ENCODE data around the gene DLGAP3. TPM values are rescaled to one million over a fixed set of nuclear protein-coding genes. Genes with fewer than 3 reads are reported as not detected.
A peak's percentile ranks its signal among the peaks of the same experiment; 100 is the strongest.

DLGAP3 gene
- total RNA-seq, 1 donor from 2014 or later: 0.21 TPM

DNA sequence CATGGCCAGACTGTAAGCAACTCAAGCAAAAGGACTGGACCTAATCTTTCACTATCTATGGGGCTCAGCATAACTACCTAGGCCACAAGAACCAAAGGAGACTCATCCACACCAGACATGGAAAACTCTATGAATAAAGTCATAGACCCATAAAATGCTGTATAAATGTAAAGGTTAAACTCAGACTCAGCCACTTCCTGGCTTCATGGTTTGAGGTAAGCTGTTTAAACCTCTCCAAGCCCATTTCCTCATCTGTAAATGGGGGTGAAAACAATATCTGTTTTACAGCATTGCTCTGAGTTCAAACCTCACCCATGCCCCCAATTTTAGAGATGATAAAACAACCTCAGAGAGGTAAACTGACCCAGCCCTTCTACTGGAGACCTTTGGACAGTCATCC, 65.9 kb downstream of the DLGAP3 start:
- H3K27me3 Mint-ChIP-seq (ENCODE audit: unreplicated experiment): peaks cover 14% of the 10 kb centered on the region
- no peak overlapping the region for H3K27ac Mint-ChIP-seq (ENCODE audit: unreplicated experiment)
- TF ChIP-seq, protein P1, sequence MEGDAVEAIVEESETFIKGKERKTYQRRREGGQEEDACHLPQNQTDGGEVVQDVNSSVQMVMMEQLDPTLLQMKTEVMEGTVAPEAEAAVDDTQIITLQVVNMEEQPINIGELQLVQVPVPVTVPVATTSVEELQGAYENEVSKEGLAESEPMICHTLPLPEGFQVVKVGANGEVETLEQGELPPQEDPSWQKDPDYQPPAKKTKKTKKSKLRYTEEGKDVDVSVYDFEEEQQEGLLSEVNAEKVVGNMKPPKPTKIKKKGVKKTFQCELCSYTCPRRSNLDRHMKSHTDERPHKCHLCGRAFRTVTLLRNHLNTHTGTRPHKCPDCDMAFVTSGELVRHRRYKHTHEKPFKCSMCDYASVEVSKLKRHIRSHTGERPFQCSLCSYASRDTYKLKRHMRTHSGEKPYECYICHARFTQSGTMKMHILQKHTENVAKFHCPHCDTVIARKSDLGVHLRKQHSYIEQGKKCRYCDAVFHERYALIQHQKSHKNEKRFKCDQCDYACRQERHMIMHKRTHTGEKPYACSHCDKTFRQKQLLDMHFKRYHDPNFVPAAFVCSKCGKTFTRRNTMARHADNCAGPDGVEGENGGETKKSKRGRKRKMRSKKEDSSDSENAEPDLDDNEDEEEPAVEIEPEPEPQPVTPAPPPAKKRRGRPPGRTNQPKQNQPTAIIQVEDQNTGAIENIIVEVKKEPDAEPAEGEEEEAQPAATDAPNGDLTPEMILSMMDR (IDR thresholded peaks at IDR 0.05): no peak
- no peaks in the 10 kb centered on the region for H3K36me3 Mint-ChIP-seq (ENCODE audit: unreplicated experiment)
- H3K9me3 Mint-ChIP-seq (ENCODE audit: unreplicated experiment): no peaks in the 10 kb centered on the region
- no peak for DNase-seq (ENCODE audit: extremely low spot score, unreplicated experiment)
- H3K4me1 Mint-ChIP-seq (ENCODE audit: unreplicated experiment): peaks cover 15% of the 10 kb centered on the region
- no peak overlapping the region for H3K4me3 Mint-ChIP-seq (ENCODE audit: unreplicated experiment)

DNA sequence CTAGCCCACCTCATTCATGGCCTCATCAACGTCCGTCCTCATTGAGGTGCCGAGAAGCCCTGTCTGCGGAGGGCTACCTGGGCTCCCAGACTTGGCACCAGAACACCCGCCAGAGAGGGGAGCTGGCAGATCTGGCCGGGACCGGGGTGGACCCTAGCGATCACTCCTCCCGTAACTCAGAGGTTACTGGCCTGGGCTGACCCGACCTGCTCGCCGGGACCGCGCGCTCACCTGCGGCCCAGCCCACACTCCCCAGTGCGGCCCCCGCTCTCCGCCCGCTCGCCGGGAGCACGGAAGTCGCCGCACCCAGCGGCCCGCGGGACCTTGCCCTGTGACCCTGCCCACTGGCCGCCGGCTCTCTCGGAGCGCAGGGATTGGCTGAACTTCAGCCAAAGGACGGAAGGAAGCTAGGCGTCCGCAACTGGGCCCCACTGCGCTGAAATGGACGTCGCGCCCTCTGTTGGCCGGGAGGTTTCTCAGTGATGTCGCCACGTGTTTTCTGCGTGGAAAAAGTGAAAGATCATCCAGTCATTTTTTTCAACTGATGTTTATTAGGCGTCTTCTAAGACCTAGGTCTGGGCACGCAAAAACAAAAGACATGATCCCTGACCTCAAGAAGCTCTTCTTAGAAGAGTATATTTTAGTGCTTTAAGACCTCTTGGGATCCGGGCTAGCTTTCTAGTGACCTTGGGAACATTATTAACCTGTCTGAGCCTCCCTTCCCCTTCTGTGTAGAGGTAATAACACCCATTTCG, 69.8 kb downstream of the DLGAP3 start, which contains the start of gene SMIM12:
SMIM12 (minus strand) TSS at position 304 of the 755 bp plus-strand sequence. CDS start 3,772 bp downstream, outside the sequence.
- Mint-ChIP-seq H3K27me3 (ENCODE audit: unreplicated experiment) (peaks cover 10% of the 10 kb centered on the region), H3K36me3 (ENCODE audit: unreplicated experiment) (no peaks in the 10 kb centered on the region), H3K9me3 (ENCODE audit: unreplicated experiment) (no peaks in the 10 kb centered on the region), H3K4me1 (ENCODE audit: unreplicated experiment) (peaks cover 31% of the 10 kb centered on the region), H3K27ac (ENCODE audit: unreplicated experiment) (peak within 1 kb of the TSS; percentile 92), H3K4me3 (ENCODE audit: unreplicated experiment) (peak within 1 kb of the TSS; percentile 98)
- DNase-seq (ENCODE audit: extremely low spot score, unreplicated experiment): peak; percentile 96
- TF ChIP-seq, protein P1 (IDR thresholded peaks at IDR 0.05): peak; percentile 92

DNA sequence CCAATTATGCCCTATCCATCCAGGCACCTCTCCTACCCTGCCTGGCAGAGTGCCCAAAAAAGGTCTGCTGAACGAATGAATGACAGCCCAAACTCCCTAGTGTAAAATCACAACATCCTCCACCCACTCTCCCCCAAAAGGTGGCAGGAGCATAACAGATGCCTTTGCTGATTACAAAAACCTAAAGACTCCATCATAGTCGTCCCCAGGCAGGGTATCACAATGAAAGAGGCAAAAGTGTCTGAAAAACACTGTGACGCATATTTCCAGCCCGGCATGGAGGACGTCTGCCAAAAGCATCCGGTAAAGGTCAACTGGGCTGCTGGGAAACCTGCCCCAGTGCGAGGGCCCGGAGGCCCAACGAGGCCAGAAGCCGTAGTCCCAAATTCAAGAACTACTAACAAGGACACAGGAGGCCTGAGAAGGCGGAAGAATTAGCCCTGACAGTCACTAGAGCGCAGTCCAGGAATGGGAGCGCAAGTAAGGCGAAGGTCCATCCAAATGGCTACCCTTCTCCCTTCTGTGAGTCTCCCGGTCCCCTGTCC, 70.5 kb downstream of the DLGAP3 start:
- Mint-ChIP-seq H3K4me3 (ENCODE audit: unreplicated experiment) (peak overlapping the region; percentile 98), H3K9me3 (ENCODE audit: unreplicated experiment) (no peaks in the 10 kb centered on the region), H3K27ac (ENCODE audit: unreplicated experiment) (peak overlapping the region; percentile 92), H3K36me3 (ENCODE audit: unreplicated experiment) (peaks cover 4% of the 10 kb centered on the region), H3K4me1 (ENCODE audit: unreplicated experiment) (peaks cover 31% of the 10 kb centered on the region), H3K27me3 (ENCODE audit: unreplicated experiment) (peaks cover 7% of the 10 kb centered on the region)
- no peak for DNase-seq (ENCODE audit: extremely low spot score, unreplicated experiment)
- TF ChIP-seq, protein P1 (IDR thresholded peaks at IDR 0.05): no peak

DNA sequence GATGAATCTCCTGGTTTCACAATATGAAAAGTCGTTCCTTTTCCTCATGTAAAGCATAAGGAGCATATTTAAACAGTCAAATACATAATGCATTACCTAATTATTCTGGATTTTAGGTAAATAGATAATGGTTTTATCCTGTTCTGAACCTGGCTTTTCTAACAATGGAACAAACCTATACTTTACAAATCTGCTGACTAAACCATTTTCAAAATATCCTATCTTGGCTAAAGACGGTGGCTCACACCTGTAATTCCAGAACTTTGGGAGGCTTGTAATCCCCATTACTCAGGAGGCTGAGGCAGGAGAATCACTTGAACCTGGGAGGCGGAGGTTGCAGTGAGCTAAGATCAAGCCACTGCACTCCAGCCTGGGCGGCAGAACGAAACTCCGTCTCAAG, 72.8 kb downstream of the DLGAP3 start:
- Mint-ChIP-seq H3K9me3 (ENCODE audit: unreplicated experiment) (no peaks in the 10 kb centered on the region), H3K4me3 (ENCODE audit: unreplicated experiment) (no peak overlapping the region), H3K27me3 (ENCODE audit: unreplicated experiment) (no peaks in the 10 kb centered on the region), H3K36me3 (ENCODE audit: unreplicated experiment) (peaks cover 5% of the 10 kb centered on the region), H3K27ac (ENCODE audit: unreplicated experiment) (no peak overlapping the region), H3K4me1 (ENCODE audit: unreplicated experiment) (peaks cover 42% of the 10 kb centered on the region)
- TF ChIP-seq, protein P1 (IDR thresholded peaks at IDR 0.05): no peak
- no peak for DNase-seq (ENCODE audit: extremely low spot score, unreplicated experiment)

DNA sequence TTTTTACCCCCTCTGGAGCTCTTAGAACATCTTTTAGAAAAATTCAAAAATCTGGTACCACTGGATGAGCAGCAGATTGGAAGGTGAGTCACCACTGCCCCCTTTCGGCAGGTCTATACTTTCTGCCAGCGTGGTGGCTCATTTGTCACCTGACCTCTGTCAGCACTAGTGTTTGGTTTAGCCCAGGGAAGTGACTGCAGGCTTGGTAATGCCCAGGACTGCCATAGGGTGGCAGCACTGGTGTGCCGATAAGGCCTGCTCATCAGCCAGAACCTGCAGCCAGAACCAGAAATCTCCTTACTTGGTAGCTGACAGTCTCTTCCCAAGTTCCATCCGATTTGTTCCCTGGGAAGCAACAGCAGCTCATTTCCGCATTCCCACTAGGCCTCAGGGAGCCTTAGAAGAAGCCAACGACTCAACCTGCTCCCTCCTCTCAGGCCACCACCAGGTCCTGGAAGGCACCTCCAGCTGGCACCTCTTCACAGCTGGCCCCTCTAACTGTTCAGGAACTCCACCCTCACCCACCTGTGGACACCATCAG, 76.7 kb downstream of the DLGAP3 start:
- H3K4me1 Mint-ChIP-seq (ENCODE audit: unreplicated experiment): peaks cover 27% of the 10 kb centered on the region
- peak; percentile 95 for DNase-seq (ENCODE audit: extremely low spot score, unreplicated experiment)
- H3K9me3 Mint-ChIP-seq (ENCODE audit: unreplicated experiment): no peaks in the 10 kb centered on the region
- TF ChIP-seq, protein P1 (IDR thresholded peaks at IDR 0.05): peak; percentile 94
- H3K27ac Mint-ChIP-seq (ENCODE audit: unreplicated experiment): peak overlapping the region; percentile 47
- peaks cover 20% of the 10 kb centered on the region for H3K36me3 Mint-ChIP-seq (ENCODE audit: unreplicated experiment)
- H3K4me3 Mint-ChIP-seq (ENCODE audit: unreplicated experiment): no peak overlapping the region
- H3K27me3 Mint-ChIP-seq (ENCODE audit: unreplicated experiment): no peaks in the 10 kb centered on the region

Measured in osteocyte (in vitro differentiated cells).